HG03457 (cell line): ENCODE data around the gene ACVR2A.

ENCODE experiments used
- ATAC-seq: cut with Tn5 transposase; IDR thresholded peaks from one replicate; pipeline ENCODE4 v1.9.1; 2021; ENCODE audit warnings: moderate number of reproducible peaks; ENCODE audit not compliant: unreplicated experiment

The ACVR2A gene

DNA sequence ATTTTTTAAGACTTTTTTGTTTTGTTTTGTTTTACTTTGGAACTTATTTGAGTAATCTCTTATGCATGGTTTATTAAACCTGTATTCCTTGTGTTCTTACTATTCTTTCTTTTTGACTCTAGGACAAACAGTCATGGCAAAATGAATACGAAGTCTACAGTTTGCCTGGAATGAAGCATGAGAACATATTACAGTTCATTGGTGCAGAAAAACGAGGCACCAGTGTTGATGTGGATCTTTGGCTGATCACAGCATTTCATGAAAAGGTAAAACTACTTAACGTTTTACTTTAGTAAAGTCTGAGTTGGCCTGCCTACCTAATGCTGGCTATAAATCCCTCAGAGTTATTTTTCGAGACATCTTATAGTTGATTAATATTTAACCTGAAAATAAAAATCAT, 72.3 kb downstream of the ACVR2A start:
- no peak for ATAC-seq

DNA sequence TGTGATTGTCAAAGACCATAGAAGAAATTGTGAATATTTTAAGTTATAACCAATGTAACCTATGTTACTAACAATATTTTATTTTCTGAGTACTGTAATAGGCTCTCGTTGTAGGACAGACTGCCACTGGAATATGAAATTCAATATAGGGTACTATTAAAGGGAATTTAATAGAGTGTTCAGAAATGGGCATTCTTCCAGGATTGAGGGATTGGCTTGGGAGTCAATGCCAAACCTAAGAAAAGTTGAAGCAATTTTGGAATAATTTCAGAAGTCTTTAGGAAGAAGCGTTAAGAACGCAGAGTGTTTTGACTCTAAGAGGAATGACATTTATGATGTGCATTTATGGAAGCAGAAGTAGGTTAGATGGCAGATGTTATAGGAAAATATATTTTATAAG, 79.0 kb downstream of the ACVR2A start:
- no peak for ATAC-seq

DNA sequence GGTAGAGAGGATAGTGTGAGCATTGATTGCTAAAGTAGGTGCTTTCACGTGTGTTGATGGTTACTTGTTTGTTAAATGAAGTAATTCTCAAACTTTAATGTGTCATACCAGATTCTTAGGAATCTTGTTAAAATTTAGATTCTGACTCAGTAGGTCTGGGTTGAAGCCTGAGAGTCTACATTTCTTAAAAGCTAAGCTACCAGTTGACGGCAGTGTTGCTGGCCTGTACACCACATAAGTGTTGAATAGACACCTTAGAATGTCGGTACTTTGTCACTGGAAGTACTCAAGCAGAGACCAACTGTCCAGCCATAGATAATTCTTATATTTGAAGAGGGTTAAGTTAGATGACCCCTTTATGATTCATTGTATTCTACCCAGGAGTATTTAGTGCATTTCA, 79.8 kb downstream of the ACVR2A start:
- no peak for ATAC-seq

DNA sequence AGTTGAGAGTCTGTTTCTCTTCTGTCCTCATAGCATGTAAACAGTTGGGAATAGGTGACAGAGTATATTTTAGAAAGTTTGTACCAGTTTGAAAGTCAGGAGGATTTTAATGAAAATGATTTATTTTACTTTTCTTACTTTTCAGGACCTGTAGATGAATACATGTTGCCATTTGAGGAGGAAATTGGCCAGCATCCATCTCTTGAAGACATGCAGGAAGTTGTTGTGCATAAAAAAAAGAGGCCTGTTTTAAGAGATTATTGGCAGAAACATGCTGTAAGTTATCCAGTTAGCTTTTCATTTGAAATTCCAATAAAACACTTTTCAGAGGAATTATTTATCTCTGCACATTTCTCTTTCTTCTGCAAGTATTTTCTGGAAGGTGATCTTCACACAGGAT, 81.1 kb downstream of the ACVR2A start:
- no peak for ATAC-seq

DNA sequence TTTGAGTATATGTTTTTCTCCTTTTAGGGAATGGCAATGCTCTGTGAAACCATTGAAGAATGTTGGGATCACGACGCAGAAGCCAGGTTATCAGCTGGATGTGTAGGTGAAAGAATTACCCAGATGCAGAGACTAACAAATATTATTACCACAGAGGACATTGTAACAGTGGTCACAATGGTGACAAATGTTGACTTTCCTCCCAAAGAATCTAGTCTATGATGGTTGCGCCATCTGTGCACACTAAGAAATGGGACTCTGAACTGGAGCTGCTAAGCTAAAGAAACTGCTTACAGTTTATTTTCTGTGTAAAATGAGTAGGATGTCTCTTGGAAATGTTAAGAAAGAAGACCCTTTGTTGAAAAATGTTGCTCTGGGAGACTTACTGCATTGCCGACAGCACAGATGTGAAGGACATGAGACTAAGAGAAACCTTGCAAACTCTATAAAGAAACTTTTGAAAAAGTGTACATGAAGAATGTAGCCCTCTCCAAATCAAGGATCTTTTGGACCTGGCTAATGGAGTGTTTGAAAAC, 82.3 kb downstream of the ACVR2A start:
- ATAC-seq: no peak

DNA sequence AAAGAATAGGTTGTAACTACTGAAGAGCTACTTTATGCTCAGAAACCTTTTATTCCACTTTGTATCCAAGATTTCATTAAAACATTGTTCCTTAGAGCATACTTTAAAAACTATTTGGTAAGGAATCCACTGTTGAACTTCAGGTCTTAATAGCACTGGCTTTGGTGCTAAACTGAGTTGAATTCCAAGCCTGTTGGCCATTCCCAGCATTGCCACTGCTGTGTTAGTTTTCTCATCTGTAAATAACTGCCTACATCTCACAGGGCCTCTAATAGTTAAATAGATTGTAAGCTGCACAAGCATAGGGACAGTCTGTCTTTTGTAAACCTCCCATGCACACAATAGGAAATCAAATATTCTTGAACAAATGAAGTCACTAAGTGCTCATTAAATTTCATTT, 89.1 kb downstream of the ACVR2A start:
- ATAC-seq: no peak

DNA sequence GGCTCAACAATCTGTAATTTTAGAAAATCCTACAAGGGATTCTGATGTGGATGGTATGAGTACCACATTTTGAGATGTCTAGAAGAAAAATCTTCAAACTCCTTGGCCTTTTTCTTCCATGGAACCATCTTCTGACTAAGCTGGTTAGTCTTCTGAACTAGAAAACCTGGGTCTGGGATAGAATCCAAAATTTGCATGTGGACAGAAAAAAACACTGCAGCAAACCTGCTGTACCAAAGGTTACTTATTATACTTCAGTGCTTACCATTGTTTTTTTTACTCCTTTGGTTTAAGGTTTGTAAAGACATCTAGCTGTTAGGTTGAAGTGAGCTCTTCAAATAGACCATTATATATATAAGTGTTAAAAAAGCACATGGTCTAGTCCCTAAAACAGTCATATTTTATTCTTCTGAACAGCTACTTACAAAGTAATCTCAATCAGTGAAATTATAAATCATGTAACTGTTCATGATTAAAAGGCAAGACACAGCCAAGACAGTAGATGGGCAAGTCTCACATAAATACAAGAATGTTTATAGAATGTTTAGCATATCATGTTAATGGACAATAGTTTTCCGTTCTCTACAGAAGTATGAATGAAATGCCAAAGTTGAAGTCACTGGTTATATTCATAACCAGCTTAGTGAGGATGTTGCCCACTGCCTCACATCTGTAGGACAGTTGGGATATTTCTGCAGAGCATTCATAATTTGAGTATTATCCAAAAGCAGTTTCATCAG, 90.2 kb downstream of the ACVR2A start:
- no peak for ATAC-seq

DNA sequence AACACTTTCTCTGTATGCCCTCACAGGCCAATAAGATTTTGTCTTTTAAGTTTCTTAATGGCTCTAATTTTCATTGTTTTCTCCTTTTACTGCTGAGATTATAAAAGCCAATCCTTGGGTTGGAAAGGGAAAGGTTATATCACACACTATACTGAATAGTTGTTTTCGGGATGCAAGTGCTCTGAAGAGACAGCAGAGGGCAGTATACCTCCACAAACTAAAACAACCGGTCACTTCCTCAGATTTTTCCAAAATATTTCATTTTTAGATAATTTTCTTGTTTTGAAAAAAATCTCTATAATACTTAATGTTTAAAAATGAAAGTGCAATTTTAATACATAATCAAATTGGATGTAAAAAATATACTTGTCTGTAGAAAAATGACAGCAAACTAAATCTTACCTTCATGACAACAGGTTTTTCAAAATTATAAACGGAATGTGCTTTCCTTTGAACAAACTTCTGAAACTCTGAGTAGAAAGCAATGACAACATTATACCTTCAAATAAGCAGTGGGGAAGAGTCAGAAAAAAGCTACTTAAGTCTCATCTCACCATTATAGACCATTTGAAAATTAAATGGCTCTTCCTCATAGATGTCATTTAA, 93.0 kb downstream of the ACVR2A start:
- ATAC-seq: no peak

DNA sequence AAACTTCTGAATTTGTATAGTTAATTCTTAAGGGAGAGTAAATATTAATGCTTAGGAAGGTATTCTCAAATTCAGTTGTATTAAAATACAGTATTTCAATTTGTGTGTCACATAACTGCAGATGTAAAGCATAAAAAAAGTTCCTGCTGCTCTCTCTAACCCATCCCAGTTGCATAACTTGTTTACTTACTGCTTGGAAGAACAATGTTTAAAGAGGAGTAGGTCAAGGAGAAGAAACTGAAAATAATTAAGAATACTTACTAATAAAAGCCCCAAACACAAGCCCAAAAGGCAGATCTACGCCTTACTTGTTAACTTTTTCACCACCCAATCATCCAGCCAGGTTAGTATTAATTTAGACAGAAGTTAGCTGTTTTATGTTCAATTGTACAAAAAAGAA, 94.5 kb downstream of the ACVR2A start:
- ATAC-seq: no peak

DNA sequence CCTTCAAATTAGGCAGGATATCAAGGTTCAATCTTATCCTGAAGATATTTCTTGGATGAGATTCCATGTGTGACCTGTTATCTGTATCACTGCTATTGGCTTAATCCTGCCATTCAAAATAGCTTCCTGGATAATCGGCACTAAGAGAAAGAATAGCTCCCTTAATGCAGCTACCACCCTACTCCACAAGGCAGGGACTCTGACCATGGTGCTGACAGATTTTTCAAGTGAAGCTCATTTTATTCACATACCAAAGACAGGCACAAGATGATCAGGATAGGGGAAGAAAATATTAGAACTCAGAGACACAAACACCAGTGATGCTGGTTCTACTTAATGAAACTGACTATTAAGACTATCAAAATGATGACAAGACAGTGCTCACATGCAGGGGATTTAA, 100.8 kb downstream of the ACVR2A start:
- no peak for ATAC-seq

DNA sequence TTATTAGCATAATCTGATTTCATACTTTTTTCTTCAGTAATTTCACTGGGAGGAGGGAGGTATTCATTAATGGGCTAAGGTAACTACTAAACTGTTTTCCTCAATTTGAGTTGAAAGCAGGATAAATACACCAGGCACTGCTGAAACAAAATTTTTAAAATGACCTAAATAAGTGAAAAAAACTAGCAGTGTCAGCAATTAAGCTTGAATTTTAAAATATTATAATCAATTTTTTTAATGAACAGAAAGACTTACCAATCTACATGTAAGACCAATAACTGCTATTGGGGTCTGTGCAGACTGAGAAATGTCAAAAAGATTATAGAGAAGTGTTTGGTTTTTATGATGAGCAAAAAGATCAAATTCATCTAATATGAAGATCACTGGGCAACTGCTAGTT, 107.3 kb downstream of the ACVR2A start:
- no peak for ATAC-seq

DNA sequence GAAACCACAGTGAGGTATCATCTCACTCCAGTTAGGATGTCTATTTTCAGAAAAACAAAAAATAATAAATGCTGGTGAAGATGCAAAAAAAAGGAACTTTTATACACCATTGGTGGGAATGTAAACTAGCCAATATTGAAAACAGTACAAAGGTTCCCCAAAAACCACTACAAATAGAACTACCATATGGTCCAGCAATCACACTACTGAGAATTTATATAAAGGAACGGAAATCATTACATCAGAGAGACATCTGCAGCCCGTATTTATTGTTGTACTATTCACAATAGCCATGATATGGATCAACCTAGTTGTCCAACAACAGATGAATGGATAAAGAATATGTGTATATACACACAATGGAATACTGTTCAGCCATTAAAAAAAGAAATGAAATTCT, 123.7 kb downstream of the ACVR2A start:
- ATAC-seq: no peak

DNA sequence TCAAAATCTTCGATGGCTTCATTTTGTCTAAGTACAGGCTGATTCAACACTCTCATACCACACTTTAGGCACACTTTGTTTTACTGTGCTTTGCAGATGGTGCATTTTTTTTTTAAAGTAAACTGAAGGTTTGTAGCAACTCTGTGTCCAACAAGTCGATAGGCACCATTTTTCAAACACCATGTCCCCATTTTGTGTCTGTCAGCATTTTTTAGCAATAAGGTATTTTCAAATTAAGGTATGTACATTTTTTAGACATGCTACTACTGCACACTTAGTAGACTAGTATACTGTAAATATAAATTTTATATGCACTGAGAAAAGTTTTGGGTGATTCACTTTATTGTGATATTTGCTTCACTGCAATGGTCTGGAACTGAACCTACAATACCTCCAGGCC, 131.3 kb downstream of the ACVR2A start:
- no peak for ATAC-seq

DNA sequence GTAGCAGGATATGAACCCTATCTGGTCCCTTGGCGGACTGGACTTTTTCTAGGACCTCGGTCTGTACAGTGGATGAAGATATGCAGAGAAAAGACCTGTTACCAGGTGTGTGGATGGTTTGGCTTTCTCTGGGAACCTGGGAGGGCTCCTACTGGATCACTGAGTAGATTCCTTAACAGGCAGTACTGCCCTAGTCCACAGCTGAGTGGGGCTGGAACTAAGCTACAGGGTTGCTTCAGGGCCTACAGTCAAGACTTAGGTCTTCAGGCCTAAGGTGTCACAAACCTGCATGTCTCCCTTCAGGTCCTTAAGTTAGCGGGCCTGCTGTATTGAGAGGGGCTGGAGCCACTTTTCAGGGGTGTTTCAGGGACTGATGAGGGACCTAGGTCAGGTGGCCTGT, 132.8 kb downstream of the ACVR2A start:
- ATAC-seq: no peak
